GM19099 (cell line): ENCODE results near the gene NOC2L.
A peak's percentile ranks its signal among the peaks of the same experiment; 100 is the strongest.

Experiments used
- POLR2A ChIP-seq: IDR thresholded peaks from 3 replicates; pipeline ENCODE4 v1.6.1; 2011; ENCODE audit warnings: low read depth; ENCODE audit not compliant: insufficient read length; ENCODE audit errors: extremely low read depth

Gene NOC2L

DNA sequence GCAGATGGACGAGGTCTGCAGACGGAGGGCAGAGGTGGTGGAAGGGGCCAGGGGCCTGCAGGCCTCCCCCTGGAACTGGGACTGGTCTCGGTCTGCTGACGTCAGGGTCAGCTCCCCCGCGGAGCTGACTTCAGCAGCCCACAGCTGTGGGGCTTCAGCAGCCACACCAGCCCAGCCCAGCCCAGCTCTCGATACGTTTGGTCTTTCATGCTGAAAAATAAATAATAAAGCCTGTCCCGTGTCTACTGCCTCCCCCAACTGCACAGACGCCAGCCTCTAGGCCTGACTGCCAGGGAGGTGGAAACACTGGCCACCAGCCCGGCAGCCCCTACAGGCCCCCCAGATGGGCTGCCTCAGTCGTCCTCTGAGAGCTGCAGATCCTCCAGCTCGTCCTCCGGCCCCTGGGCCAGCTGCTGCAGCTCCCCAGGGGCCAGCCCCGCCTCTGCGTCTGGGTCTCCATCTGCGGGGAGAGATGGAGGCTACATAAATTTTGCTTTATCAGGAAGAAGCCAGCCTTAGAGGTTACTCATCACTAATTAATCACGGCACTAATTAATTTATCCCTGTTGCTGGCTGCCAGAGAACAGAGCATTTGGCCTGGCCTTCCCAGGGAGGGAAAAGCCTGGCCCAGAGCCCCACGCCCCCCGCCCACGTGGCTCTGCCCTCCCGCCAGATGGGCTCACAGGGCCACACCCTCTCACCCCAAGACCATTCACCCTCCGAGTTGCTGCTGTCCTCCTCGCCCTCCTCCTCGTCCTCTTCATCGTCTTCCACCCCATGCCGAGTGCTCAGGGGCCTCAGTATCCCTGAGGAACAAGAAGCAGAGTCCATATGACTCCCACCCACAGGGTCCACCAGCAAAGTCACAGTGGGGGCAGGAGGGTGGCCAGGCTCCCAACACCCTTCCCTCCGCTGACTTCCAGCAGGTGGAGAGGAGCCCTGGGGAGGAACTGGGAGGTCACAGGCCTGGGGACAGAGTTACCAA is 14.4 kb downstream of the NOC2L start:
- TF ChIP-seq POLR2A, result no peak

DNA sequence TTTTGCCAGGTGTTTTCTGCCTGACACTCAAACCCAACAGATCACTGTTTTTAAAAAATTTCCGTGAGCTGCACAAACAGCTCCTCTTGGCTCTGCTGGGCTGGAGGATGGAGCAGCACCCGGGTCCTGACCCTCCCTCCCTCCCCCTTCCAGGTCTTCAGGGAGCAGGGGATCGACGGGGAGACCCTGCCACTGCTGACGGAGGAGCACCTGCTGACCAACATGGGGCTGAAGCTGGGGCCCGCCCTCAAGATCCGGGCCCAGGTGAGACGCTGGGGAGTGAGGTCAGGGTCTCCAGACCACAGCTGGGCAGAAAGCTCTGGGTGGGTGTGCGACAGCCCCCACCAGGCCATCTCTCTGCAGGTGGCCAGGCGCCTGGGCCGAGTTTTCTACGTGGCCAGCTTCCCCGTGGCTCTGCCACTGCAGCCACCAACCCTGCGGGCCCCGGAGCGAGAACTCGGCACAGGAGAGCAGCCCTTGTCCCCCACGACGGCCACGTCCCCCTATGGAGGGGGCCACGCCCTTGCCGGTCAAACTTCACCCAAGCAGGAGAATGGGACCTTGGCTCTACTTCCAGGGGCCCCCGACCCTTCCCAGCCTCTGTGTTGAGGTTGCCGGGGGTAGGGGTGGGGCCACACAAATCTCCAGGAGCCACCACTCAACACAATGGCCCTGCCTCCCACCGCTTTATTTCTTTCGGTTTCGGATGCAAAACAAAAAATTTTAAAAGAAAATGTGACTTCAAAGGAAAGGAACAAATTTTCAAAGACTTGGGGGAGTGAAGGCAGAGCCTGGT is 15.3 kb downstream of the NOC2L start:
- TF ChIP-seq POLR2A, result no peak

DNA sequence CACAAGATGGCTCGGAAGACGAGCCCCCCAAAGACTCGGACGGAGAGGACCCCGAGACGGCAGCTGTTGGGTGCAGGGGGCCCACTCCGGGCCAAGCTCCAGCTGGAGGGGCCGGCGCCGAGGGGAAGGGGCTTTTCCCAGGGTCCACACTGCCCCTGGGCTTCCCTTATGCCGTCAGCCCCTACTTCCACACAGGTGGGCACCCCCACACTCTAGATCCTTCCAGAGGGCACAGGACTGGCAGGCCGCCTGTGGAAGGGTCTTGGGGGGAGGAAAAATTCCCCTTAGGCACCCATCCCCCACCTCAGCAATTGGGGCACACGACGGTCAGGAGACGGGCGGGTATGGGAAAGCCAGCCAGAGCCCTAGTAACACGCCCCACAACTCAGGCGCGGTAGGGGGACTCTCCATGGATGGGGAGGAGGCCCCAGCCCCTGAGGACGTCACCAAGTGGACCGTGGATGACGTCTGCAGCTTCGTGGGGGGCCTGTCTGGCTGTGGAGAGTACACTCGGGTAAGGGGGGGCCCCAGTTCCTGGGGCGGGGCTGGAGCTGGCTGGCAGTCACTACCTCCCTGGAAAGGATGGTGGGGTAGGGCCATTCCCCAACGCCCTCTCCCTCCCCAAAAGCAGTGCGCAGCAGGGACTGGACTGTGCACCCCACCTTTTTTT is 16.1 kb downstream of the NOC2L start:
- no peak for TF ChIP-seq POLR2A

DNA sequence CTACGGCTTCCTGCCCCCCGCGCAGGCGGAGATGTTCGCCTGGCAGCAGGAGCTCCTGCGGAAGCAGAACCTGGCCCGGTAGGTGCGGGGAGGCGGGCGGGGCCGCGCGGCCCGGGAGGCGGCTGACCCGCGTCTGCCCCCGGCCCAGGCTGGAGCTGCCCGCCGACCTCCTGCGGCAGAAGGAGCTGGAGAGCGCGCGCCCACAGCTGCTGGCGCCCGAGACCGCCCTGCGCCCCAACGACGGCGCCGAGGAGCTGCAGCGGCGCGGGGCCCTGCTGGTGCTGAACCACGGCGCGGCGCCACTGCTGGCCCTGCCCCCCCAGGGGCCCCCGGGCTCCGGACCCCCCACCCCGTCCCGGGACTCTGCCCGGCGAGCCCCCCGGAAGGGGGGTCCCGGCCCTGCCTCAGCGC is 16.6 kb downstream of the NOC2L start:
- TF ChIP-seq POLR2A, result peak; percentile 21

DNA sequence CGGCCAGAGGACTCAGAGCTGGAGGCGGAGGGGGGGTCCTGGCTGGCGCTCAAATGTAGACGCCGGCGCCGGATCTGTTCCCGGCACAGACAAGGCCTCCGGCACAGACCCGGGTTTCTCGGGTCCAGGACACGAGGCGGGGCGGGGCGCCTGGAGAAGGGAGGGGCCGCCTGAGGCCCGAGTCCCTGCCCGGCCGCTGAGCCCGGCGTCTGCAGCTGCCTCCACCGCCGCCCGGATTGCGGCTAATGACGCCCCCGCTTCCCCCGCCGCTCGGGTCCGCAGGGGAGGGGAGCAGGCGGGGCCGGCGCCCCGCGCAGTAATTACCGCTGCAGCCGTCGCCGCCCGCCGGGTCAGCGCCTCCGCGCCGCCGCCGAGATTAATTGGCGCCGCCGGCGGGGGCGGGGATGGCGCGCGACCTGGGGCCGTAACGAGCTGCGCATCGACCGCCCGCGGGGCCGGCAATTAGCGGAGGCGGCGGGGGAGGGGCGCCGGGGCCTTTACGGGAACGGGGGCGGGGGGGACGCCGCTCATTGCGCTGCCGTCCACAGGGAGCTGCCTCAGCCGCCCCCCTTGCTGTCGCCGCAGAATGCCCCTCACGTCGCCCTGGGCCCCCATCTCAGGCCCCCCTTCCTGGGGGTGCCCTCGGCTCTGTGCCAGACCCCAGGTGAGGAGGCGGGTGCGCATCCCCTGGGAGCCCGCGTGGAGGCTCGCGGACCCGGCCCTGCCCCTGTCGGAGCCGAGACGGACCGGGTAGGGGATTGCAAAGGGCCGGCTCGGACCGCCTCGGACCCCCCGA is 17.3 kb downstream of the NOC2L start:
- no peak for TF ChIP-seq POLR2A

DNA sequence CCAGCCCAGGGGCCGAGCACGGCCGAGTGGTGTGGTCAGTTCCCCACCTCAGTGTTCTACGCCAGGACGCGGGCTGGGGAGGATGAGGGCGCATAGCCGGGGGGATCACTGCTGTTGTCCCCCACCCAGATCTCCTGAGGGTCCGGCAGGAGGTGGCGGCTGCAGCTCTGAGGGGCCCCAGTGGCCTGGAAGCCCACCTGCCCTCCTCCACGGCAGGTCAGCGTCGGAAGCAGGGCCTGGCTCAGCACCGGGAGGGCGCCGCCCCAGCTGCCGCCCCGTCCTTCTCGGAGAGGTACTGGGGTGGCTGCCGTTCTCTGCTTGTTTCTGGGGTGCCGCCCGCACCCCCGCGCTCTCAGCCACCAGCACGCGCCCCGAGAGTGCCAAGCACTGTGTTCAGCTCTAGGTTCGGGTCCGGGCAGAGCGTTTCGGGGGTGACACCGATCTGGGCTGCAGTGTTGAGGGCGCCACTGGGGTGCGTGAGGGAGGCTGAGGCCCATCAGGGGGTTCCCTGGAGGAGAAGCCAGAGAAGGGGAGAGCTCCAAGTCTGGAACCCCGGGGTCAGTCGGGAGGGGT is 18.0 kb downstream of the NOC2L start:
- TF ChIP-seq POLR2A, result no peak

DNA sequence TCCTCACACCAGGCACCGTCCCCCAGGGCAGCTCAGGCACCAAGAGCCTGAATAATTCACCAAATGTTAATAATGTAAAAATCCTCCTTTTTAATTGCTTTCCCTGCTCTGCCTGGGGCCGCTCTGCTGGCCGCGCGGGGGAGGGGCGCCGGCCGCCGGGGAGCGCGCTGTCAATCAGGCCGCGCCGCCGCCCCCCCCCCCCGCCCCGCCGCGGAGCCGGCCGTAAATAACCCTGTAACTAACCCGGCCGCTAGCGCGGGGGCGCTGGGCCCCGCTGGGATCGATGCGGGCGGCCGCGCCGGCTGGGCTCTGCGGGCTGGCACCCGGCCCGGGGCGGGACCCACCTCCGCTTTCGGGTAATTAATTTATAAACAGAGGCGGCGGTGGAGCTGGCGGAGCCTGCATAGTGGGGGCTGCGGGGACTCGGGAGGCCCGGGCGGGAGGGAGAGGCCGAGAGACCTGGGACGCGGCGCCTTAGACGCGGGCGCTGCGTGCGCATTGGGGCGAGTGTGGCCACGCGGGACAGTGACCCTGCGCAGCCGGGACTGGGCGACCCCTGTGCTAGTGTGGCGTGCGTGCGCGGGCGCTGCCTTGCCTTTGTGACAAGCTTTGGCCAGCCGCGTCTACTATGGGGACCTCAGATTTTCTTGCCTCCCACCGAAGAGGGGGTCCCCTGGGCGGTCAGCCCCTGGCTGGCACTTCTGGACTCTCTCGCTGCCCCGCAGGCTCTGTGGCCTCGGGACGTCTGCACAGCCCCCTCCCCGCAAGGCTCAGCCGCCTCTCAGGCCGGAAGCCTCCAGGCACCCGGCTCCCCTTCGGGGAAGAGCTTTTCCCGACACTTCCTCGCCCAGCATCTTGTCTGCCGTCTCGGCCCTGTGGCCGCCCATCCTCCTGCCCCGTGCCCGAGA is 18.7 kb downstream of the NOC2L start:
- no peak for TF ChIP-seq POLR2A

DNA sequence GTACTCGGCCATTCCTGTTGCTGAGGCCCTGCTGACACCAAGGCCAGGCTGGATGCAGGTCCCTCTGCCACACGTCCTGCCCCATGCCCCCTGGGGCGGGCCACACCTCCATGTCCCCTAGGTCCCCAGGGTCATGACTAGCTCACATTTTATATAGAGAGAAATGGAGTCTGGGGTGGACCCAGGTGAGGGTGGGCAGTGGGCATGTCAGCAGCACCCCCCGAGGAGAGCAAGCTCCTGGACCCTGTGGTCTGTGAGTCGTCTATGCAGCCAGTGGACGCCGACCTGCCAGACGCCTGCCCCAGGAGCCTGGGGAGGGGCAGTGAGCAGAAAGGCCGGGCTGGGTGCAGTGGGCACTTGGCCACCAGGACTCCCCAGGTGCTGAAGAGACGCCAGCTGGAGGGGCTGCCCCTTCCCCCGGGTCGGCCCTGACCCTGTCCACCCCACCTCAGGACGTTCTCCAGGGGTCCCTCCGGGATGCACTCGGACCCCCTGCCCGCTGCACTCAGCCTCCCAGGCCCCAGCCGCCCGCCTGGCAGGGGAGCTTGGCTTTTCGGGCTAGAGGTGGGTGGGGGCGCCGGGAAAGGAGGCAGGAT is 19.4 kb downstream of the NOC2L start:
- TF ChIP-seq POLR2A, result no peak

DNA sequence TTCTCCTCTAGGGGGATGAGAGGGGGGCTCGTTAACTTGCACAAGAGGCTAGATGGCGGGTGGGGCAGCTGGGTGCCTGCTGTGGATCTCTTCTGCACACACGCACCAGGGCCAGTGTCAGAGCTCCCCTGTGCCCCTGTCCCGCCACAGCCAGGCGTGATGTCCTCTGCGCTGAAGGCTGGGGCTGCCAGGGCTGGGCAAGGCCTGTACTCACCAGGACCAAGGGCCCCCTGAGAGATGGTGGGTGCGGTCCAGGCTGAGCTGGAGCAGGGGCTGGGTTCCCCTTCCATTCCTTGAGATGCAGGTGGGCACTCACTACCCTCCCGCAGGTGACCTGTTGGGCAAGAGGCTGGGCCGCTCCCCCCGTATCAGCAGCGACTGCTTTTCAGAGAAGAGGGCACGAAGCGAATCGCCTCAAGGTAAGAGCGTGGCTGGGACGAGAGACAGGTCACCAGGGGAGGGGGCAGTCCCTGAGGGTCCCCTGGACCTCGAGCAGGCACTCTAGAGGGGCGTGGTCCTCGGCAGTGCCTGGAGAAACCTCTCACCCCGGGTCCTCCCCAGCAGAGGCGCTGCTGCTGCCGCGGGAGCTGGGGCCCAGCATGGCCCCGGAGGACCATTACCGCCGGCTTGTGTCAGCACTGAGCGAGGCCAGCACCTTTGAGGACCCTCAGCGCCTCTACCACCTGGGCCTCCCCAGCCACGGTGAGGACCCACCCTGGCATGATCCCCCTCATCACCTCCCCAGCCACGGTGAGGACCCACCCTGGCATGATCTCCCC is 20.2 kb downstream of the NOC2L start:
- TF ChIP-seq POLR2A, result no peak

DNA sequence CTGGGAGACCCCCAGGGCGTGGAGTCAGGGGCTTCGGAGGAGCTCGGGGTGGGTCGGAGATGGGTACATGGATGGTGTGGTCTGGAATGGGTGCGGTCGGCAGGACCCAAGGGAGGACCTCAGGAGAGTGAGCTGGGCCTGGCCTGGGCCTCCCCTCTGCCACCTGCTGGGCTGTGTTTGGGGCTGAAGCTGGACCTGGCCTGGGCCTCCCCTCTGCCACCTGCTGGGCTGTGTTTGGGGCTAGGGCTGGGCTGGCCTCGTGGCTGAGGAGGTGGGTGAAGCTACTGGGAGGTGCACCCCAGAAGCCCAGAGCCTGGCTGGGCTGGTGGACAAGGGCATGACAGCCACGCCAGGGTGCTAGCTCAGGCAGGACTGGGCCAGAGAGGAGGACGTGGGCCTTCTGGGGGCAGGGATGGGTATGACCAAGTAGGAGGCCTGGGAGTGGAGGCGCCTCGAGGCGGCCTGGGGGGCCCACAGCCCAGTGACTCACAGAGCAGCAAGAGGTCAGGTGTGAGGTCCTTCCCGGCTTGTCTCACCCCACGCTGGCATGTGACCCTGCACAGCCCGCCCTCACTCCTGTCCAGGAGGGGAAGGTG is 20.9 kb downstream of the NOC2L start:
- no peak for TF ChIP-seq POLR2A

DNA sequence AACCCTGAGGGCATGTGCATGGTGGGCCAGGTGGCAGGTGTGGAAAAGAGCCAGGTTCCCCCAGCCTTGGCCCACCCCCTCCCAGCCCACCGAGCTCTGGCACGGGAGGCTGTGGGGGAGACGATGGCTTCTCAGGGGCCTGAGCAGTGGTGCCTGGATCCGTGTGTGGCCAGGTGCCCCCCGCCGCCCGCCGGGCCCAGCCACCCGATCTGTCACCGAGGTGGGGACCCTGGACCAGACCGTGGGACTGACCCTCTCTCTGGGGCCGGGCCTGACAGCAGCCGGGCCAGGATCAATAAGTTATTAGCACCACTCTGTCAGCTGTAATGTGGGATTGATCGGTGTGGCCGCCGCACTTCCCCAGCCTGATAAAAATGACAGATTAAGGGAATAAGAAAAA is 21.5 kb downstream of the NOC2L start:
- no peak for TF ChIP-seq POLR2A

DNA sequence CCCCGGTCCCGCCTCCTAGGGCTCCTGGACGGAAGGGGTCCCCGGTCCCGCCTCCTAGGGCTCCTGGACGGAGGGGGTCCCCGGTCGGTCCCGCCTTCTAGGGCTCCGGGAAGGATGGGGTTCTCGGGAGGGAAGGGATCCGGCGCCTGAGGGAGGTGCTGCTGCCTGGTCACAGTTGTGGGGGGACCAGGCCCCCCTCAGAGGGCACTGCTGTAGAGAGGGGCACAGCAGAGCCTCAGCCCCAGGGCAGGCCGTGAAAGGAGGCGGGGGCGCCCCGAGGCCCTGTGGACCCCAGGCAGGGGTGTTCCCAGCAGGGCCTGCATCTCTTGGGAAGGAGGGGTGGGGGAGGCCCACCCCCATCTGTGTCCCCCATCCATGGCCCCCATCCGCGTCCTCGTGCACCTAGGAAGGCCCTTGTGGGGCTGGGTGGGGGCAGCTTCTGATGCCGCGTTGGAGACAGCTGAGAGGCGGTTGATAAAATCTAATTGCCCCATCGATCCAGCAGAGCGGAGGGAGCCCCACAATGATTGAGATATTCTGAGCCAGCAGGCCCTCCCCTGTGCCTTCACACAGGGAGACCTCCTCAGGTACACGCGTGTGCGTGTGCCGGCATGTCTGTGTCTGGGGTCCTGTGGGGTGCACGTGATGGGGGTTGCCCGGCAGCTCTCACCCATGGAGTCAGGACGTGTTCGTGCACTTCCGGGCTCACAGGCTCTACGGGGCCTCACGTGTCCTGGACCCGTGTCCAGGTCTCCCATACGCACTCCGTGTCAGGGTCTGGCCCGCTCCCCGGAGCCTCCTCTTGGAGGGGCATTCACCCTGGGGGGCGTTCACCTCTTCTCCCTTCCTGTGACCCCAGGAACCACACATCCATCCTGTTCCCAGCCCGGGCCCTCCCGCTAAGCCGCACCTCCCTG is 22.4 kb downstream of the NOC2L start:
- no peak for TF ChIP-seq POLR2A
